GM18499 (cell line): Measurements from ENCODE around the gene BAIAP3.

Experiments
- ATAC-seq: cut with Tn5 transposase; IDR thresholded peaks from one replicate; pipeline ENCODE4 v1.9.1; 2021; ENCODE audit warnings: moderate number of reproducible peaks; ENCODE audit not compliant: insufficient read depth, unreplicated experiment

Gene BAIAP3

DNA sequence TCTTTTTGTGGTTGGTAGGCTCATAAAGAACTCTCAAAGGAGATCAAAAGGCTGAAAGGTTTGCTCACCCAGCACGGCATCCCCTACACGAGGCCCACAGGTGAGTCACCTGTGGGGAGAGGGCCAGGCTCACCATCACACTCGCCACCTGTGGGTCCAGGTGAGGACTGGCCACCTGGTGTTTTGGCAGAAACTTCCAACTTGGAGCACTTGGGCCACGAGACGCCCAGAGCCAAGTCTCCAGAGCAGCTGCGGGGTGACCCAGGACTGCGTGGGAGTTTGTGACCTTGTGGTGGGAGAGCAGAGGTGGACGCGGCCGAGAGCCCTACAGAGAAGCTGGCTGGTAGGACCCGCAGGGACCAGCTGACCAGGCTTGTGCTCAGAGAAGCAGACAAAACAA is 29.4 kb downstream of the BAIAP3 start:
- ATAC-seq: no peak

DNA sequence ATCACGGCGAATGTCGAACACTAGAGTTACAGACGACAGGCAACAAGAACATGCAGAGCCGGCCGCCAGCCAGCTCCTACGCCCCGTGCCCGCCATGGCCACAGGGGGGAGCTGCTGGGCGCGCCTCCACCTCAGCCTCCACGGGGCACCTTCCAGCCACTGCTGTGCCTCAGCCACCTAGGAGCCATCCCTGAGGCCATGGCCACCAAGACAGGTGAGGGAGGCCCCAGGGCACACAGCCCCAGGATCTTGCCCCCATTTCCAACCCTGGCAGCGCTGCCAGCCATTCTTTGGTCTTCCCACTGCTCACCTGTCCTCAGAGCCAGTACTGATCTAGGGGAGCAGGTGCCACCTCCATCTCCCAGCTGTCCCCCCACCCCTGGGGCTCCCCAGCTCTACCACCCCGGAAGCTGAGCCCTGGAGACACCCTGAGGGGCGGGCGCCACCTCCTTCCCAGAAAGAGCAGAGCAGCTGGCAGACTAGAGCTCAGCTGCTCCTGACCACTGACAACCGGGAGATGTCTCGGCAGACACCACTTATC is 30.1 kb downstream of the BAIAP3 start:
- no peak for ATAC-seq

DNA sequence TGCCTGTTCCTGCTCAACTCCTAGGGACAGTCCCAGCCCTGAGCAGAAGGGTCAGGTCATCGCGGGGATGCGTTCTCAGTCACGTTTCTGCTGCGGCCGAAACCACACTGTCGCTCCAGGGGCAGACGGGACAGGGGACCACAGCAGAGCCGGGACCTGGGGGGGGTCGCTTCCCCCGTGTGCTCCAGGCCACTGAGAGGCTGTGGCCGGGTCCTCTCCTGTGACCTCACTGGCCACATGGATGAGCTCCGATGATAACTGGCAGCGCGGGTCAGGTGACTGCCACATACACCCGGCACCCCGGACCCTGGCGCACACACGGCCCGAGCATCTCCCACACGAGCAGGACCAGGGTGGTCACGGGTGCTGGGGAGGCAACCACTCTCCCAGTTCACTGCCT is 31.1 kb downstream of the BAIAP3 start:
- ATAC-seq: no peak

DNA sequence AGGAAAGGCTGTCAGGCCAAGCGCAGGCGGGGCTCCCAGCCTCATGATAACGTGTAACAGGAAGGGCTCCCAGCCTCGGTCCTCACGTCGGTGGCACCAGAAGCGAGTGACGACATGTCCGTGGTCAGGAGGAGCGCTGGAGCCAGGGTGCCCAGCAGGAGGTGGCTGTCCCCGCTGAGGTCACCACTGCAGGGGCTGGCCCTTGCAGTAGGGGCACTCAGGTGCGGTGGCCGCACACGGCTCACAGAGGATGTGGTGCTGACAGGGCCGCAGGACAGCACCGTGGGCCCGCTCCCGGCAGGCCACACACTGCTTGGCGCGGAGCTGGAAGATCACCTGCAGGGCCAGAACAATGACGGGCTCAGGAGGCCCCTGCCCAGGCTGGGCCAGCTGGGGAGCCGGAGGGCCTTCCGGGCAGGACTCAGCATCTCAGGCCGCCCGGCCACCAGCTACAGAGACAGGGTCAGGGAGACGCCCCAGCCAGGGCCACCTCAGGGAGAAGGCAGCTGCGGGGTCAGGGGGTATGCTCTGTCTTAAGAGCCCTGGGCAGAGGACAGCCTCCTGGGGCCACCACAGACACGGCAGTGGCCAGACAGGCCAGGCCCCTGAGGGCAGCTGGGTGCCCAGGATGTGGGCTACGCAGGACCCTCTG is 32.7 kb downstream of the BAIAP3 start:
- no peak for ATAC-seq

DNA sequence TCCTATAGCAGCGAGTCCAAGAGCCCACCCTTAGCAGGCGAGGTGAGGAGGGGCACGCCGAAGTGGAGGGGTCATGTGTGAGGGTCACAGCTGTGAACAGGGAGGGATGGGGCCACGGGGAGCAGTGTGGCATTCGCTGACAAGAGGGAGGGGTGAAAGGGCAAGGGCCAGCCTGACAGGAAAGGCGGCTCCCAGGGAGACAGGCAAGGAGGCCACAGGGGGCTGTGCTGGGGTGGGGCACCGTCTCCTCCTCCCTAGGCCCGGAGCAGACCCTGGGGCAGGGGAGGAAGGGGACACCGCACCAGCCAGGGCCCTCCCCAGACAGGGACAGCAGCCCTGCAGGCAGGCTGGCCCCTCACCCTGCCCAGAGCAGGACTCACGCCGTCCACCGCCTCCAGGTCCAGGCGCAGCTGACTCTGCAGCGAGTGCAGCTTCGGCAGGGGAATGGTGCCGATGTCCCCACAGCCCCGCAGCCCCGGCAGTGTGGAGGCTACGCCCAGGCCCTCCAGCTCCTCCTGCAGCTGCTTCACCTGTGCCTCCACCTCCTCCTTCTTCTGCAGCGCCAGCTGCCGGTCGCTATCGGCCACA is 33.4 kb downstream of the BAIAP3 start:
- ATAC-seq: no peak

DNA sequence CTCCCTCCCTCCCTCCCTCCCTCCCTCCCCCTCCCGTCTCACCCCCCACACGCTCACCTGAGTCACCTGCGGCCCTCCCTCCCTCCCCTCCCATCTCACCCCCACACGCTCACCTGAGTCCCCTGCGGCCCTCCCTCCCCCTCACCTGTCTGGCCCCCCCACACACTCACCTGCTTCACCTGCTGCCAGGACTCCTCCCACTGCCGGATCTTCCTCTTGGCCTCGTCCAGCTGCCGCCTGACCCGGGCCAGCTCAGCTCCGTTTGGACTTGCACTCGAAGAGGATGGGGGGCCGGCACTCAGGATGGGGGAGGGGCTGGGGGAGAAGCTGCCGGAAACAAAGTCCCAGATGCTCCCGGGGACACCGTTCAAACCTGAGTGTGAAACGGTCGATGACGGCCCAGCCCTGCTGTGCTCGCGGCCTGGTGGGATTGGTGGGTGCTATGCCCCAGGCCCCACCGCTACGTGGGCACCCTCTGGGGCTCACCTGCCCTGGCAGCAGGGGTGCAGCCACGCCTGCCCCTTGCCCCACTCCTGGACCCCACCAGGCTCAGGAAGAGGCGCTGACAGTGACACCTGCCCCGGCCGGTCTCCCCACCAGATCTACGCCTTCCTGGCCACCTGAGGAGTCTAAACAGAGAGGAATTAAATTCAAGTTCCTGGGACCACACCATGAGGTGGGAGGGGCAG is 34.2 kb downstream of the BAIAP3 start:
- ATAC-seq: no peak

DNA sequence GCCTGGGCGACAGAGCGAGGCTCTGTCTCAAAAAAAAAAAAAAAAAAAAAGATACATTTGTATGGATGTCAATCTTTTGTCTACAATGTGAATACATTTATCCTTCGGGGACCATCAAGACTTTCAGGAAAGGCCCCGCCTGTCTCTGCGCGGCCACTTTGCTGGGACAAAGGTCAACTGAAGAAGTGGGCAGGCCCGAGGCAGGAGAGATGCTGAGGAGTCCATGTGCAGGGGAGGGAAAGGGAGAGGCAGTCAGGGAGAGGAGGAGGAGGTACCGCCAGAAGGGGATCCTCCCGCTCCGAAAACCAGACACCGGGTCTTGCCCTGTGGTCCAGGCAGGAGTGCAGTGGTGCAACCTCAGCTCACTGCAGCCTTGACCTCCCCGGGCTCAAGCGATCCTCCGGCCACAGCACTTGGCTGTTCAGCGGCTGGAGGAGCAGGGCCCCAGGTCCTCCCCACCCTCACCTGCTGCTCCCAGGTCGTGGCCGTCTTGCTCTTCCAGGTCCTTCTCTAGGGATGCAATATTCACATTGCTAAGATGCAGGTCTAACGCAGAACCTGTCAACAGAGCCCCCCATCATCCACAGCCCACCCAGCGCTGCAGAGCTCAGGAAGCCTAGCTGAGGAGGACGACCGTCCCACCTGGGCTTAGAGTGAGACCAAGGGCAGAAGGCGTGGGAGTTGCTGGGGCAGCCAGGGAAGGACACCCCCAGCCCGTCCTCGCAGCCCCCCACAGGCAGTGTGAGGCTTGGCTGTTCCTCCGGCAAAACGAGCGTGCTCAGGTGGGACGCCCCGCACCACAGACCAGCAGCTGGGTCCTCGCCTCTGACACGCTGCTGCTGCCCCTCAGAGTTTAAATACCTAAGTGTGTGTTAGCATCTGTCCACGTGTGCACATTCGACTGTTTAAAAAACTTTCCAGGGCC is 37.9 kb downstream of the BAIAP3 start:
- ATAC-seq: no peak

DNA sequence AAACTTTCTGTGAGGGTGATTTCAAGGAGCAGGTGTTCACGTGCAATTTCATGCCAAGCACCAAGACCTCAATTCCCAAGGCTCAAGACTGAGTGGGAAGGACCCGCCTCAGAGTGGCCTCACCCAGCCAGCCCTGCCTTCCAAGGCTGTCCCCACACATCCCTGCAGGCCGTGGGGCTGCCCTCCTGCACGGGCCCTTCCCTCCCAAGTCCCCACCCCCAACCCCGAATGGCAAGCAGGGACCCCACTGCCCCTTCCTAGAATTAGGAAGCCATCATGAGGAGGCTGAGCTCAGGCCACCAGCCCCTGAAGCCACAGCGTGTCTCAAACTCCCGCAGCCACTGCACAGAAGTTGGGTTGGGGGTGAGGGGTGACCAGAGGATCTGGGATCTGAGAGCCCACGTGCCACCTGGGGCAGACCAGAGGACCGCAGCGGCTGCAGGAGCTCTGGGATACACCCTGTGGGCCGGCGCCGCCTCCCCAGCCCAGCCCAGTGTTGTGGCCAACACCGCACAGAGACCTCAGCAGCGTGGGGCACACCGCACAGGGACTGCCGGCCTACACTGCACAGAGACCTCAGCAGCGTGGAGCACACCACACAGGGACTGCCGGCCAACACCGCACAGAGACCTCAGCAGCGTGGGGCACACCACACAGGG is 39.0 kb downstream of the BAIAP3 start:
- ATAC-seq: no peak

DNA sequence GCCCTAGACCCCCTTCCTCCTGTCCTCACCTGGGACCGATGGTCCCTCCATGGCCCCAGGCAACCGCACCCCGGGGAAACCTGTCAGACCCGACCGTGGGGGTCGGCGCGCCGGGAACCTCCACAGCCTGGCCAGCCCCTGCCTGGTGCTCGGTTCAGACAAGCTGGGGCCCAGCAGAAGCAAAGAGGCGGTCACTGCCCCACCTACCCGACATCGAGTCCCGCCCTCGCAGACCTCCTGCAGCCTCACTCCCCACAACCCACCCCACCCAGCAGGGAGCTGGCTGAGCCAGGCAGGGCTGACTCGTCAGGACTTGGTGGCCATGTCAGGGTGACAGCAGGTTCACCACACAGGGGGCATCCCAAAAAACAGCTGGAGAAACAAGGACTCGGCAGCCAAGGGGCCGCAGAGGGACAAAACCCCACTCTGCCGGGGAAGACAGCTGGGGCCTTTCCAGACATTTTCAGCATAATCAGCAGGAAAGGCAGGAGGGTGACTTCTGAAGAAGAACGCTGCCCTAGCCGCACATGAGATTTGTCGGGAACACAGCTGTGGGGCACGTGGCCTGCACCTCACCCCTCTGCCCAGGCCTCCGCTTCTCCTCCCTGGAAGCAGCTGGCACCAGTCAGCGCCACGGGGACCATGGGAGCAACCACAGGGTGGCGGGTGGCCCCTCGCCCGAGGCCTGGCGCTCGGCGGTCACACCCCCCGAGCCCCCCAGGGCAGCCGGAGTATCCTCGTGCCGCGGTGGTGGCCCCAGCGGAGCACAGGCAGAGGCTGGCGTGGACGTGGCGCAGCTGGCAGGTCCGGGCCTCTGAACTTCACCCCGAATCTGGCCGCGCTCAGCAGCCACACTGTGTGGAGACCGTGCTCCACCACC is 41.2 kb downstream of the BAIAP3 start:
- ATAC-seq: no peak

DNA sequence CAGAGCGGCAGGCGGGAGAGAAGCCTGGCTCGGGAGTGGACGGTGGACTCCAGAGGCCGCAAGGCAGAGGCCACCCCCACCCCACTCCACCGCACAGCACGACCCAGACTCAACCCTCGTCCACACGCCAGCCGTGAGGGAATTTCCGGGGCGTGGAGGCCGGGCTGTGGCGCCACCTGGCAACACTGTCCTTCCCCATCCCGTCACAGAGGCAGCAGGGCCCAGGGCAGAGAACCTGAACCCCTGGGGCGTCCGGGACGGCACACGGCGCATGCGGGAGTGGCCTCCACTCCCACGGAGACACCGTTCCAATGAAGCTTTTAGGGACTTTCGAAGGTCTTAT is 41.8 kb downstream of the BAIAP3 start:
- ATAC-seq: no peak

DNA sequence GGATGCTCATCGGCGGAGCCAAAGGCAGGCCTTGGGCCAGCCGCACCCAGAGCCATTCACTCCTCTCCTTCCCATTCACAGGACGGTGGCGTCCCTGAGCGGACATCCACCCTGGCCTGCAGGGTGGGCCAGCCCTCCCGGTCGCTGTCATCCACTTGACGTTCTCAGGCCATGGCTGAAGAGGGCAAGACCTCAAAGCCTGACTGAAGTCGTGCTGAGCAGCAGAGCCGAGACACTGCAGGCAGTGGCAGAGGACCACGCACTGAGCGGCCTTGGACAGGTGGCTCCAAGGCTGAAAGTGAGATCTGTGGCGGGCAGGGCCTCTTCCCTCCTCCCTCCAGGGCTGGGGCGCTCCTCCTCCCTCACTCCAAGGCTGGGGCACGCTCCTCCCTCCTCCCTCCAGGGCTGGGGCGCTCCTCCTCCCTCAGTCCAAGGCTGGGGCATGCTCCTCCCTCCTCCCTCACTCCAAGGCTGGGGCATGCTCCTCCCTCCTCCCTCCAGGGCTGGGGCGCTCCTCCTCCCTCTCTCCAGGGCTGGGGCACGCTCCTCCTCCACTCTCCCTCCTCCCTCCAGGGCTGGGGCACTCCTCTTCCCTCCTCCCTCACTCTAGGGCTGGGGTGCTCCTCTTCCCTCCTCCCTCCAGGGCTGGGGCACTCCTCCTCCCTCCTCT is 42.4 kb downstream of the BAIAP3 start:
- ATAC-seq: no peak

DNA sequence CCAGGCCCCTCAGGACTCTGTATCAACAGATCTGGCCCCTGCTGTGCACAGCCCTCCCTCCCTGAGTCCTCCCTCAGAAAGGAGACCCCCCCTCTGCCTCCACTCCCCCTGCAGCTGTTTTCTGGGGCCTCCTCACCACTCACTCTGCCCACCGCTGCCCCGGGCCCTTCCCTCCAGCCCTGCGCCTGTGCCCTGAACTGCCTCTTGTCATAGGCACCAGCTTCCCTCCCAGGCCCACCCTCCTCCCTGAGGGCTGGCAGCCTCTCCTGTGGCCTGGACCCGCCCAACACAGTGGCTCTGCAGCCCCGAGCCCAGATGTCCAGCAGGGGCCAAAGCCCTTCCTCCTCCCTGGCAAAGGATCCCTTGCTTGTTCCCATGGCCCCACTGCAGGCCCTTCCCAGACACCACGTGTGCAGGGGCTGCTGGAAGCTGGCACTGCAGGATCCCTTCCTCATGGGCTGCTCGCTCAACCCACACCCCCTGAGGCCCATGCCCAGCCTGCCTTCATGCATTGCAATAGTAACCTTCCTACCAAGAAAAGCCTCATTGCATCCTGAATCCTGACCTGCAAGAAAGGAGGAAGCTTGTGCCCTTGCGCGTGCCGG is 44.1 kb downstream of the BAIAP3 start:
- no peak for ATAC-seq

DNA sequence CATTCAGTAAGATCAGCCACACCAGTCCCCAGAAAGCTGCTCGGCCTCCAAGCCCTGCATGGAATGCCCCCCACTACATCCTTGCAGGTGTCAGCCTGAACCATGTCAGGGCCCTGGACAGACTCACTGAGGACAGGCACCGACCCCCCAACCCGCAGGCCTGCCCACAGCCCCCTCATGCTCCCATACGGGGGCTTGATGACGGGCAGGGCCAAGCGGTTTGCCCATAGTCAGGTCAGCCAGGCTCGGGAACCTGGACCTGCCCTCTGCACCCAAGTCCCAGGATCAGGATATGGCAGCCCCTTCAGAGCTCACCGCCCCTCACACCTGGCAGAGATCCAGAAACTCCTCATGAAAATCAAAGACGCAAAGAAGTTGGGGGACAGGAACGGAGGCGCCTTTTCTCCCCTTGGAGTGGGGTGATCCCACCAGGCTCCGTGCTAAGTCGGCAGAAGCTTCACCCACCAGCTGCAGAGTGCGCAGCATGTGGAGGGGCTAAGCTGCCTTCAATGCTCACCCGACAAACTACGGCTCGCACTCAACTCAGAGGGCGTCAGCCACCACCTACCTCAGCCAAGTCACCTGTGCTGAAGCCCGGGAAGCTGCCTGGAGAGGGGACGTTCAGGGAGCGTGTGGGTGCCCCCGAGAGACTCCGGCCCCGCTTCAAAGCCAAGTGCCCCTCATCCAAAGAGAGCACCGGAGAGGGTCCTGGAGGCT is 44.8 kb downstream of the BAIAP3 start:
- ATAC-seq: no peak

DNA sequence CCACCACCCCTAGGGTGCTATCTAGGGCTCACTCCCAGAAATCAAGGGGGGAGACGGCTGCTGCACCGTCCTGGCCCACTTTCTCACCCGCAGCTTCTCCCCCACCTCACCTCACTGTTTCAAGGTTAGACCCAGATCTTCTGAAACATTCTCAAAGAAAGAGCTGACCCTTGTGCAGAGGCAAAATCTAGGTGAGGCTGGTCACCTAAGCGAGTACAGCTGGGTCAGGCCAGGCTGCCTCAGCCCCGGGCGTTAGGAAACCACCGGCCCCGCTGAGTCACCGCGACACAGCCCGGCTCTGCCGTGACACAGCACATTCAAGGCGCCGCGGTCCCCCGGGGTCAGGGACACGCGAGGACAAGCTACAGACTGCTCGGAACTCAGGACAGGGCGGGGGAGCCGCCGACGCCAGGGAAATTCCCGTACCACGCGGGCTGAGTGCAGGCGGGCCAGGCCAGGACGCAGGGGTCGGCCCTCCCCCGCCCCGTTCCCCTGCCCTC is 45.4 kb downstream of the BAIAP3 start:
- ATAC-seq: no peak

DNA sequence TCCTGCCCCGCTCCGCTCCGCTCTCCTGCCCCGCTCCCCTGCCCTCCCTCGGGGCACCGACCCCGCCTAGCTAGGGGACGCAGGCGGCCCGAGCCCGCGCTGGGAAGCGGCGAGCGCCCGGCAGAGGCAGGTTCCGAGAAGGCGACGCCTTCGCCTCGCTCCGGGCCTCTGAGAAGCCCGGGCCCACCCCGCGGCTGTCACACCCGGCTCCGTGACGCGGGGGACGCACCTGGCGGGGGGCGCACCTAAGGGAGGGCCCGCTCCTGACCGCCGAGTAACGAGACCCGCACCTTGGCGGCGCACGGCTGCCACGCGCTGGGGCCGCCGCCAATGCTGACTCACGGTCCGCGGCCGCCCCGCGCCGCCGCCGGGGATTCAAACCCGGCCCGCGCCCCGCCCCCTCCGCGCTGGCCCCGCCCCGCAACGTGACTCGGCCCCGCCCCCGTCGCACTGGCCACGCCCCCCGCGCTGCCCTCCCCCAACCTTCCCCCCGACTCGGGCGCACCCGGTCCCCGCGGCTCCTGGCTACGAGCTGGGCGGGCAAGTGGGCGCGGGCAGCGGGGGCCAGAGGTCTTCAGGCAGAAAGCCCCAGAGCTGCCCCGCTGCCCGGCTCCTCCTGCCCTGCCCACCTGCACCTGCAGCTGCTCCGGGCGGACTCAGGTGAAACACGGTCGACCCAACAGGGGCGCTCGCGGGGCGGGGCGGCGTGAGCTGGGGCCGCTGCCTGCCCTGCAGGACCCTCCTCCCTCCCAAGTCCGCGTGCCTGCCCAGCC is 46.0 kb downstream of the BAIAP3 start:
- no peak for ATAC-seq

DNA sequence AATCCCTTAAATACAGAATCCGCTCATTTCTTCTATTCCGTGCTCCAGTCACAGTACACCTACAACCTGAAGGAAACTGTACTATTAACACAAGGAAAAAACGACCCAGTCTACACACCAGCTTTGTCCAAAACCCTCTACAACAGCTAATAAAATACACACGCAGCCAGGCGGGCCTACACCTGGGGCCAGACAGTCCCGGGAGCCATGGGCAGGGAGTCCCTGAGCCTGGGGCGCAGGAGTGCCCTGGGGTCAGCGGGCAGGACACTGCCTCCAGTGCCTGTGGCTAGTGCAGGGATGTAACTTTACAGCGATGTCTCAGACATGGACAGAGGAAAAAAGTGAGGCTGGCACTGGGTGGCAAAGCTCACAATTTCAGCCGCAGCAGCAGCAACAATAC is 46.8 kb downstream of the BAIAP3 start:
- ATAC-seq: no peak
